MCF 10A (cell line): Measurements from ENCODE around the gene ADAMTS13. TPM values are rescaled to one million over a fixed set of nuclear protein-coding genes. Genes with fewer than 3 reads are reported as not detected.

Experiments
- BruUV-seq: library from RNA; stranded (reverse); fragments of 400-500 nt; replicated peaks from 2 replicates; lab custom pipeline; 2021; lab: Mats Ljungman, UMichigan
- CTCF ChIA-PET: fragments of 300-600 bp; sonication (Branson Sonifier 250); formaldehyde crosslinking; extraction: SDS; loops from one replicate; lab custom pipeline; 2021; ENCODE audit warnings: antibody characterized with exemption, inconsistent platforms; lab: Yijun Ruan, JAX
- POLR2A ChIA-PET: fragments of 300-600, 350-650 bp; sonication (Branson Sonifier 250); formaldehyde crosslinking; extraction: SDS; loops from one replicate; lab custom pipeline; 2020; ENCODE audit warnings: antibody characterized with exemption, inconsistent platforms; lab: Yijun Ruan, JAX
- DNase-seq: peaks from one replicate; pipeline ENCODE4 v3.0.0-alpha.2; 2018; ENCODE audit not compliant: unreplicated experiment
- H3K27ac Mint-ChIP-seq: one replicate; pipeline ENCODE4 v1.8.0; 2022; ENCODE audit warnings: mild to moderate bottlenecking, low read depth, mixed read lengths; ENCODE audit not compliant: unreplicated experiment
- H3K27me3 Mint-ChIP-seq: one replicate; pipeline ENCODE4 v1.8.0; 2022; ENCODE audit warnings: mixed read lengths; ENCODE audit not compliant: insufficient read depth, unreplicated experiment
- H3K36me3 Mint-ChIP-seq: one replicate; pipeline ENCODE4 v1.8.0; 2022; ENCODE audit warnings: mild to moderate bottlenecking, moderate library complexity, mixed read lengths; ENCODE audit not compliant: insufficient read depth, unreplicated experiment
- H3K4me1 Mint-ChIP-seq: one replicate; pipeline ENCODE4 v1.8.0; 2022; ENCODE audit warnings: mixed read lengths; ENCODE audit not compliant: insufficient read depth, unreplicated experiment
- H3K4me3 Mint-ChIP-seq: one replicate; pipeline ENCODE4 v1.8.0; 2022; ENCODE audit warnings: mild to moderate bottlenecking, moderate library complexity, mixed read lengths; ENCODE audit not compliant: unreplicated experiment
- H3K9me3 Mint-ChIP-seq: one replicate; pipeline ENCODE4 v1.8.0; 2022; ENCODE audit warnings: mixed read lengths; ENCODE audit not compliant: unreplicated experiment
- intact Hi-C: fragments of 100-400 bp; cut with micrococcal nuclease; formaldehyde crosslinking; loops from 2 replicates; pipeline ENCODE4 v1.14.1; 2022
- total RNA-seq: library from RNA; stranded (reverse); gene quantifications from 2 replicates; pipeline ENCODE4 v1.2.3, GENCODE V29; 2022
- TF ChIP-seq, protein P1 (sequence below): fragments of 200-600 bp; IDR thresholded peaks from one replicate; pipeline ENCODE4 v1.8.0; 2022; ENCODE audit warnings: antibody characterized with exemption, mild to moderate bottlenecking; ENCODE audit not compliant: unreplicated experiment

Gene ADAMTS13
- total RNA-seq, 1 experiment from 2014 or later: 4.1 TPM

DNA sequence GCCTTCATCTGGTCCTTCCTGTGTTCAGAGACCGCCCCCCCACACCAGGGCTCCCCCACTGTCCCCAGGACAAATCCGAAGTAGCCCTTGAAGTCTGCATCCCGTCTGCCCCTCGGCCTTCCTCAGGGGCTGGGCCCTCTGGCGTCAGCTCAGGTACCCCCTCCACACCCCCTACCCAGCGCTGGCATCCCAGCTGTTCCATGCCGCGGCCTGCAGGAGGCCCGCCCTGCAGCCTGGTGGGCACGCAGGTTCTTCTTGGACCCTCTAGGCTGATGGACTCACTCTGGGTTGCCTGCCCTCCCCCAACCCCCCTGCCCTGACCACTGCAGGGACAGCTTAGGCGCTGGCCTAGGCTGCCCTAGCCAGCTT, 50.1 kb downstream of the ADAMTS13 start:
- ChIA-PET POLR2A (no interaction called here), CTCF (interaction anchor here (0.5 to 0.7 kb wide), 3 partner anchors 16 to 127 kb away, joined by 3 to 4 read pairs (median 4); no protein-coding TSS in a partner anchor)
- TF ChIP-seq, protein P1, sequence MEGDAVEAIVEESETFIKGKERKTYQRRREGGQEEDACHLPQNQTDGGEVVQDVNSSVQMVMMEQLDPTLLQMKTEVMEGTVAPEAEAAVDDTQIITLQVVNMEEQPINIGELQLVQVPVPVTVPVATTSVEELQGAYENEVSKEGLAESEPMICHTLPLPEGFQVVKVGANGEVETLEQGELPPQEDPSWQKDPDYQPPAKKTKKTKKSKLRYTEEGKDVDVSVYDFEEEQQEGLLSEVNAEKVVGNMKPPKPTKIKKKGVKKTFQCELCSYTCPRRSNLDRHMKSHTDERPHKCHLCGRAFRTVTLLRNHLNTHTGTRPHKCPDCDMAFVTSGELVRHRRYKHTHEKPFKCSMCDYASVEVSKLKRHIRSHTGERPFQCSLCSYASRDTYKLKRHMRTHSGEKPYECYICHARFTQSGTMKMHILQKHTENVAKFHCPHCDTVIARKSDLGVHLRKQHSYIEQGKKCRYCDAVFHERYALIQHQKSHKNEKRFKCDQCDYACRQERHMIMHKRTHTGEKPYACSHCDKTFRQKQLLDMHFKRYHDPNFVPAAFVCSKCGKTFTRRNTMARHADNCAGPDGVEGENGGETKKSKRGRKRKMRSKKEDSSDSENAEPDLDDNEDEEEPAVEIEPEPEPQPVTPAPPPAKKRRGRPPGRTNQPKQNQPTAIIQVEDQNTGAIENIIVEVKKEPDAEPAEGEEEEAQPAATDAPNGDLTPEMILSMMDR: no peak
- Mint-ChIP-seq H3K36me3 (peaks cover 6% of the 10 kb centered on the region), H3K27me3 (no peaks in the 10 kb centered on the region), H3K4me1 (no peaks in the 10 kb centered on the region), H3K9me3 (no peaks in the 10 kb centered on the region), H3K27ac (no peak overlapping the region), H3K4me3 (no peak overlapping the region)
- BruUV-seq: no TSS peak
- intact Hi-C loops: no loop called here
- no peak for DNase-seq

DNA sequence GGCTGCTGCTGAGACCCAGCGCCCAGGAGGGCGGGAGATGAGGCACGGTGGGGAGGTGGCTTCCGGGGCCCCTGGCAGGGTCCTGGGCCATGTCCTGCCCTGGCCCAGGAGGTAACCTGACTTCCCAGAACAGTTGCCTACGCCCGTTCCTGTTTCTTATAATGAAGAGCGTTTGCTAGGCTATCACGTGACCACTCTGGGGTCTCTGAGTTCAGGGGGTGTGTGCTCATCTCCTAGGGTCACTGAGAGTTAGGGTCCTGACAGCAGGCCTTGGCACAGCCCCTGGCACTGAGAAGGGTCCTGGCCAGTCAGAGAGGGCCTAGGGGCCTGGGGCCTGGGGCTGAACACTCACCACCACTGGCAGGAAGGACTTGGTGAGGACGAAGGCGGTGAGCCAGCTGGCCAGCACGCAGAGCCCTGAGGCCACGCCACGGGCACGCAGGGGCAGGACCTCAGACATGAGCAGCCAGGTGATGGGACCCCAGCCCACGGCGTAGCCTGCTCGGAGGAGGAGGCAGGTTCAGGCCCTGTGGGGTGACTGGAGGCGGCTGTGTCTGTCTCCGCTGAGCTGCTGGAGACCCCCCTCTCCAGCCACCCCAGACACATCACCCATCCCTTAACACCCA, 50.7 kb downstream of the ADAMTS13 start:
- Mint-ChIP-seq H3K9me3 (no peaks in the 10 kb centered on the region), H3K4me1 (no peaks in the 10 kb centered on the region), H3K36me3 (peaks cover 6% of the 10 kb centered on the region), H3K4me3 (no peak overlapping the region), H3K27ac (no peak overlapping the region), H3K27me3 (no peaks in the 10 kb centered on the region)
- CTCF ChIA-PET: interaction anchor here (0.6 to 0.7 kb wide), 3 partner anchors 17 to 471 kb away, joined by 3 to 4 read pairs (median 4); no protein-coding TSS in a partner anchor
- TF ChIP-seq, protein P1: no peak
- intact Hi-C loops: no loop called here
- BruUV-seq: no TSS peak
- no peak for DNase-seq
- POLR2A ChIA-PET: no interaction called here

DNA sequence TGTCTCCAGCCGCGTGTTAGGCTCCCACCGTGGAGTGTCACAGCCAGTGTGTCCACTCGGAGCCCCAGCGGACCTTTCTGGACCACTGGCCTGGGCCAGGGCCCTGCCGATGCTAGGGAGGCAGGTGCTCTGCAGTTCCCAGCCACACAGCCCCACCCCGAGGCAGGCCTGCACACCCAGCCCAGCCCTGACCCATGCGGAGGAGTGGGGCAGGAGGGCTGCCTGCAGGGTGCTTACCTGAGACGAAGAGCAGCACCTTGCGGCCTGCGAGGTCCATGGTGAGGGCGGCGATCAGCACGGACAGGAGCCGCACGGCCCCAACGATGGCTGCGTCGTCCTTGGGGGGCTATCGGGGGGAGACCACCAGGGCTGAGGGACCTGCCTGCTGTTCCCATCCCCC, 51.6 kb downstream of the ADAMTS13 start:
- CTCF ChIA-PET: interaction anchor here (0.6 kb wide), 1 partner anchor 470 kb away, joined by 3 read pairs; no protein-coding TSS in a partner anchor
- DNase-seq: no peak
- POLR2A ChIA-PET: no interaction called here
- no peaks in the 10 kb centered on the region for H3K9me3 Mint-ChIP-seq
- no peak overlapping the region for H3K27ac Mint-ChIP-seq
- intact Hi-C loops: no loop called here
- no peaks in the 10 kb centered on the region for H3K27me3 Mint-ChIP-seq
- TF ChIP-seq, protein P1: no peak
- BruUV-seq: no TSS peak
- no peaks in the 10 kb centered on the region for H3K4me1 Mint-ChIP-seq
- peaks cover 6% of the 10 kb centered on the region for H3K36me3 Mint-ChIP-seq
- no peak overlapping the region for H3K4me3 Mint-ChIP-seq

DNA sequence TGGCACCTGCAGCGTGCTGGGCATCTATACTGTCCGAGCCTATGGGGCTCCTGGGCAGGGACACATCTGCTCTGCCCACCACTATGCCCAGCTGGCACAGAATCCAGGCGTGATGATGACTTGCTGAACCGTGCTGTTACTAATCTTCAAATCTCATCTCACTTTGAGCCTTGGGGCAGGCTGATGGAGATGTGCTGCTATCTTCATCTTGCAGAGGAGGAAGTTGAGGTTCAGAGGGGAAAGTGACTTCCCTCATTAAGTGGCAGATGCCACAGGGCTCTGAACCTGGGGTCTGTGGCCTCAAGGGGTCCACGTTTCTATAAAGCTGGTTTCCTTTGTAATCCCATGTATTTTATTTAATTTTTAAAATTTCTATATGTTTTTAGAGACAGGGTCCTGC, 52.0 kb downstream of the ADAMTS13 start:
- Mint-ChIP-seq H3K27me3 (no peaks in the 10 kb centered on the region), H3K4me1 (no peaks in the 10 kb centered on the region), H3K9me3 (no peaks in the 10 kb centered on the region), H3K36me3 (peaks cover 6% of the 10 kb centered on the region), H3K27ac (no peak overlapping the region), H3K4me3 (no peak overlapping the region)
- intact Hi-C loops: no loop called here
- BruUV-seq: no TSS peak
- ChIA-PET CTCF (no interaction called here), POLR2A (no interaction called here)
- TF ChIP-seq, protein P1: no peak
- DNase-seq: no peak
